Measurements from ENCODE around the gene TRMT2B.
"Not testable (repeated sequence)": the region's sequence is repeated elsewhere in the genome, so short reads cannot be mapped to it uniquely, and the experiment has no call there.

Gene TRMT2B

GRCh38 chrX:101051549-101052302 lies at the start of gene TRMT2B:
TSS of gene TRMT2B (minus strand) at chrX:101052111. CDS start at chrX:101042289, 9,822 bp downstream.
- peak; percentile 41 to 74 for DNase-seq (ENCODE audit: low read depth in 2 of 2)

- peak; percentile 83 to 84 for DNase-seq (ENCODE audit: low read depth in 2 of 2)
Measured at GRCh38 chrX:101097546-101098453, 45.9 kb upstream of the TRMT2B start, which contains the start of gene CENPI. TSS of gene CENPI (plus strand) at chrX:101098204. CDS start at chrX:101101071, 2,867 bp downstream.

GRCh38 chrX:101091817-101092216 lies 39.9 kb upstream of the TRMT2B start:
- DNase-seq (ENCODE audit: low read depth in 2 of 2), result no peak

GRCh38 chrX:101081231-101081630 lies 29.3 kb upstream of the TRMT2B start:
- no peak for DNase-seq (ENCODE audit: low read depth in 2 of 2)

GRCh38 chrX:101080326-101081124 lies 28.6 kb upstream of the TRMT2B start:
- DNase-seq (ENCODE audit: low read depth in 2 of 2), result no peak

GRCh38 chrX:101079736-101080270 lies 27.9 kb upstream of the TRMT2B start:
- no peak for DNase-seq (ENCODE audit: low read depth in 2 of 2)

GRCh38 chrX:101078716-101079598 lies 27.0 kb upstream of the TRMT2B start, which contains the start of gene TMEM35A:
TSS of gene TMEM35A (plus strand) at chrX:101078879. CDS start at chrX:101079003, 124 bp downstream.
- DNase-seq (ENCODE audit: low read depth in 2 of 2), result no peak

- no peak for DNase-seq (ENCODE audit: low read depth in 2 of 2)
Measured at GRCh38 chrX:101071582-101071981, 19.7 kb upstream of the TRMT2B start.

- DNase-seq (ENCODE audit: low read depth in 2 of 2), result no peak
Measured at GRCh38 chrX:101062176-101062575, 10.3 kb upstream of the TRMT2B start.

- no peak for DNase-seq (ENCODE audit: low read depth in 2 of 2)
Measured at GRCh38 chrX:101057093-101057714, 5.3 kb upstream of the TRMT2B start.

GRCh38 chrX:101056551-101056950 lies 4.6 kb upstream of the TRMT2B start:
- DNase-seq (ENCODE audit: low read depth in 2 of 2), result not testable (repeated sequence)

- DNase-seq (ENCODE audit: low read depth in 2 of 2), result no peak
Measured at GRCh38 chrX:101051153-101051548, 760 bp downstream of the TRMT2B start.

- DNase-seq (ENCODE audit: low read depth in 2 of 2), result no peak
Measured at GRCh38 chrX:101040197-101040596, 11.7 kb downstream of the TRMT2B start.

GRCh38 chrX:101037231-101037630 lies 14.7 kb downstream of the TRMT2B start:
- DNase-seq (ENCODE audit: low read depth in 2 of 2), result no peak

- no peak for DNase-seq (ENCODE audit: low read depth in 2 of 2)
Measured at GRCh38 chrX:101029665-101030064, 22.2 kb downstream of the TRMT2B start.

GRCh38 chrX:101028562-101028961 lies 23.3 kb downstream of the TRMT2B start:
- DNase-seq (ENCODE audit: low read depth in 2 of 2), result no peak

- DNase-seq (ENCODE audit: low read depth in 2 of 2), result no peak
Measured at GRCh38 chrX:101025126-101025525, 26.8 kb downstream of the TRMT2B start.

GRCh38 chrX:101022020-101022419 lies 29.9 kb downstream of the TRMT2B start:
- DNase-seq (ENCODE audit: low read depth in 2 of 2), result no peak

- DNase-seq (ENCODE audit: low read depth in 2 of 2), result not testable (repeated sequence)
Measured at GRCh38 chrX:101012031-101012430, 39.9 kb downstream of the TRMT2B start.

- DNase-seq (ENCODE audit: low read depth in 2 of 2), result no peak
Measured at GRCh38 chrX:101009090-101009489, 42.8 kb downstream of the TRMT2B start.

All from stimulated activated CD4-positive, alpha-beta T cell treated with anti-CD3 and anti-CD28 coated beads, Interleukin-12 subunit alpha, Interleukin-12 subunit beta, amount 100 ng/mL, for 24 hours (primary cell).